ENCODE results near the gene DLK1.

DNA sequence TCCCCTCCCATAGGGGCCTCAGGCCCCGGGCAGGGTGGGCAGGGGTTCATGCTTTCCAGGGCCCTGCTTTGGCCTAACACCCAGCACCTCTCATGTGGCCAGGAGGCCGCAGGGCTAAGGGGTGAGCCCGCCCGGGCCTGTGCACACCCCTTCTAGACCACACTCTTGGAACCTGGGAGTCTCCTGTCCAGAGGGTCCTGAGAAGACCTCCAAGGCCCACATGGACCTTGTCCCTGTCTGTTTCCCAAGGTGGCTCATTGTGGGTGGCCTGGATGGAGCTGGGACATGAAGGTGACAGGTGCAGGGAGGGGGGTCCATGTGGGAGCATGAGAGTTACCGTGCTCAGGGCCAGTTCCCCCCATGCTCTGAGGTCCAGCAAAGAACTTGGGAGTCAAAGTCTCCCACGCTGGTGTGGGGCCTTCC lies 11.6 kb downstream of the DLK1 start:
- TF ChIP-seq, protein P1, sequence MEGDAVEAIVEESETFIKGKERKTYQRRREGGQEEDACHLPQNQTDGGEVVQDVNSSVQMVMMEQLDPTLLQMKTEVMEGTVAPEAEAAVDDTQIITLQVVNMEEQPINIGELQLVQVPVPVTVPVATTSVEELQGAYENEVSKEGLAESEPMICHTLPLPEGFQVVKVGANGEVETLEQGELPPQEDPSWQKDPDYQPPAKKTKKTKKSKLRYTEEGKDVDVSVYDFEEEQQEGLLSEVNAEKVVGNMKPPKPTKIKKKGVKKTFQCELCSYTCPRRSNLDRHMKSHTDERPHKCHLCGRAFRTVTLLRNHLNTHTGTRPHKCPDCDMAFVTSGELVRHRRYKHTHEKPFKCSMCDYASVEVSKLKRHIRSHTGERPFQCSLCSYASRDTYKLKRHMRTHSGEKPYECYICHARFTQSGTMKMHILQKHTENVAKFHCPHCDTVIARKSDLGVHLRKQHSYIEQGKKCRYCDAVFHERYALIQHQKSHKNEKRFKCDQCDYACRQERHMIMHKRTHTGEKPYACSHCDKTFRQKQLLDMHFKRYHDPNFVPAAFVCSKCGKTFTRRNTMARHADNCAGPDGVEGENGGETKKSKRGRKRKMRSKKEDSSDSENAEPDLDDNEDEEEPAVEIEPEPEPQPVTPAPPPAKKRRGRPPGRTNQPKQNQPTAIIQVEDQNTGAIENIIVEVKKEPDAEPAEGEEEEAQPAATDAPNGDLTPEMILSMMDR (IDR thresholded peaks at IDR 0.05): no peak
- TF ChIP-seq POLR2AphosphoS5 (IDR thresholded peaks at IDR 0.05; ENCODE audit: low read depth, low read length): no peak

Data from Panc1 (cell line).